SIG-M5 (cell line): ENCODE results near the gene EFCAB3.
"Not testable (repeated sequence)": the region's sequence is repeated elsewhere in the genome, so short reads cannot be mapped to it uniquely, and the experiment has no call there.

ENCODE experiments used
- DNase-seq: peaks from one replicate; lab custom pipeline; 2025; lab: John Stamatoyannopoulos, UW

The EFCAB3 gene

GRCh38 chr17:62464422-62464821 is 84.1 kb downstream of the EFCAB3 start:
- not testable (repeated sequence) for DNase-seq

- DNase-seq, result not testable (repeated sequence)
These were observed 84.9 kb downstream of the EFCAB3 start for GRCh38 chr17:62465271-62465670.
